ENCODE measurements around the gene CACNB3. TPM values are rescaled to one million over a fixed set of nuclear protein-coding genes. Genes with fewer than 3 reads are reported as not detected.
"Not testable (repeated sequence)": the region's sequence is repeated elsewhere in the genome, so short reads cannot be mapped to it uniquely, and the experiment has no call there.

Gene CACNB3
- total RNA-seq, 1 donor from 2014 or later = 83.1 TPM

DNA sequence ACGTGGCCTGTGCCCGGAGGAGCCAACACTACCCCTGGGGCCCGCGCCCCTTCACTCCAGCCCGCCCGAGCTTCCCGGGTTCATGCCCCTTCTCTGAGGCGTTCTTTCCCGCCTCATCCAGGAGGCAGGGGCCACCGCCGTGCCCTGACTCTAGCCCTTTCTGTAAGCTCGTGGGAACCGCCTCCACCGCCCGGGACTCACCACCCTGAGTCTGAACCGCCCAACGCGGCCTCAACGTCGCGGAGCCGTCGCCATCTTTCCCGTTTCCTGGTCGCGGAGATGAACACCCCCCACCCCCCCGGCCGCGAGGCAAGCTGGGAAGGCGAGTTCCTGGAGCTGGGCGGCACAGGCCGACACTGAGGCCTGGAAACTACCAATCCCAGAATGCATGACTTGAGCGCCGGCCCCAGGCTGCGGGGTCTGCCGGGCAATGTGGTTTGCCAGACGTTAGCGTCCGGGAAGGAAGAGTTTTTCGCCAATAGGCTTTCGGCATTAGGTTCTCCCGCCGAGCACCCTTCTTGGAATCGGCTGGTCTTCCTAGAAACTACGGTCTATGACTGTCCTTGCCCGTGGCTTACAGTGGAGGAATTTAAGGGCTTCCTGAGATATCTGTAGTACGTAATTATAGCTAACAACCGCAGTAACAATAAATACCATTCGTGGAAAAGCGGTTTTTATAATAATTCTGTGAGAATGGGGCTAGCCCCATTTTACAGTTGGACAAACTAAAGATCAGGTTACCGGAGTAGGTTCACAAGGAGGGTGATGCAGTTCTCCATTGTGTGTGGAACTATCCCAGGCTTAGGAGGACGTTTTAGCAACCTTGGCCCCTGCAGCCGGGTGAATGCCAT is 33.8 kb downstream of the CACNB3 start, which contains the start of gene DDX23:
Gene DDX23, minus strand, starts transcription at position 281 of the 851 bp plus-strand sequence. CDS start 6,381 bp downstream, outside the sequence.
- peaks cover 23% of the 10 kb centered on the region for H3K4me1 Mint-ChIP-seq (ENCODE audit: unreplicated experiment)
- peak within 1 kb of the TSS; percentile 88 for H3K27ac Mint-ChIP-seq (ENCODE audit: unreplicated experiment)
- H3K27me3 Mint-ChIP-seq (ENCODE audit: unreplicated experiment) = peaks cover 5% of the 10 kb centered on the region
- peaks cover 9% of the 10 kb centered on the region for H3K36me3 Mint-ChIP-seq (ENCODE audit: low read depth, unreplicated experiment)
- peak; percentile 89 for DNase-seq (ENCODE audit: low spot score)
- no peak for TF ChIP-seq CTCF (IDR thresholded peaks at IDR 0.05; ENCODE audit: unreplicated experiment)
- H3K4me3 Mint-ChIP-seq (ENCODE audit: unreplicated experiment) = peak within 1 kb of the TSS; percentile 97
- H3K9me3 Mint-ChIP-seq (ENCODE audit: unreplicated experiment) = no peaks in the 10 kb centered on the region

- Mint-ChIP-seq H3K4me3 (ENCODE audit: unreplicated experiment) (peak overlapping the region; percentile 97), H3K27ac (ENCODE audit: unreplicated experiment) (peak overlapping the region; percentile 88), H3K36me3 (ENCODE audit: low read depth, unreplicated experiment) (peaks cover 9% of the 10 kb centered on the region), H3K9me3 (ENCODE audit: unreplicated experiment) (no peaks in the 10 kb centered on the region), H3K4me1 (ENCODE audit: unreplicated experiment) (peaks cover 23% of the 10 kb centered on the region), H3K27me3 (ENCODE audit: unreplicated experiment) (peaks cover 3% of the 10 kb centered on the region)
- DNase-seq (ENCODE audit: low spot score) = peak; percentile 88
- TF ChIP-seq CTCF (IDR thresholded peaks at IDR 0.05; ENCODE audit: unreplicated experiment) = peak; percentile 98
Observed at GRCh38 chr12:48852734-48853688, 34.7 kb downstream of the CACNB3 start.

- H3K9me3 Mint-ChIP-seq (ENCODE audit: unreplicated experiment) = no peaks in the 10 kb centered on the region
Observed at GRCh38 chr12:48854488-48854887, 36.2 kb downstream of the CACNB3 start.

DNA sequence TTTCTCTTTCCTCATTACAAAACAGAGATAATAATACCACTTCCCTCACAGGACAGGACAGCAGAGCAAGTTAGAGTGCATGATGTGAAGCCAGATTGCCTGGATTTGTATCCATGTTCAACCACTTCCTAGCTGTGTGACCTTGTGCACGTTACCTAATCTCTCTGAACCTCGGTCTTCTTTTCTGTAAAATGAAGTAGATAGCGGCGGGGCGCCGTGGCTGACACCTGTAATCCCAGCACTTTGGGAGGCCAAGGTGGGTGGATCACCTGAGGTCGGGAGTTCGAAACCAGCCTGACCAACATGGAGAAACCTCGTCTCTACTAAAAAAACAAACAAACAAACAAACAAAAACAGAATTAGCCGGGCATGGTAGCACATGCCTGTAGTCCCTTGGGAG is 36.6 kb downstream of the CACNB3 start:
- H3K4me3 Mint-ChIP-seq (ENCODE audit: unreplicated experiment); DNase-seq (ENCODE audit: low spot score); H3K9me3 Mint-ChIP-seq (ENCODE audit: unreplicated experiment); H3K36me3 Mint-ChIP-seq (ENCODE audit: low read depth, unreplicated experiment); H3K27ac Mint-ChIP-seq (ENCODE audit: unreplicated experiment); H3K27me3 Mint-ChIP-seq (ENCODE audit: unreplicated experiment): not testable (repeated sequence)
- peaks cover 21% of the 10 kb centered on the region for H3K4me1 Mint-ChIP-seq (ENCODE audit: unreplicated experiment)

More at GRCh38 chr12:48854488-48854887, 36.2 kb downstream of the CACNB3 start:
- H3K4me1 Mint-ChIP-seq (ENCODE audit: unreplicated experiment) = peaks cover 23% of the 10 kb centered on the region
- H3K27ac Mint-ChIP-seq (ENCODE audit: unreplicated experiment) = no peak overlapping the region
- no peak for DNase-seq (ENCODE audit: low spot score)
- peaks cover 3% of the 10 kb centered on the region for H3K27me3 Mint-ChIP-seq (ENCODE audit: unreplicated experiment)
- H3K4me3 Mint-ChIP-seq (ENCODE audit: unreplicated experiment) = no peak overlapping the region
- no peak for TF ChIP-seq CTCF (IDR thresholded peaks at IDR 0.05; ENCODE audit: unreplicated experiment)
- peaks cover 9% of the 10 kb centered on the region for H3K36me3 Mint-ChIP-seq (ENCODE audit: low read depth, unreplicated experiment)

- Mint-ChIP-seq H3K36me3 (ENCODE audit: low read depth, unreplicated experiment) (no peaks in the 10 kb centered on the region), H3K9me3 (ENCODE audit: unreplicated experiment) (no peaks in the 10 kb centered on the region), H3K4me1 (ENCODE audit: unreplicated experiment) (peaks cover 12% of the 10 kb centered on the region), H3K27me3 (ENCODE audit: unreplicated experiment) (peaks cover 5% of the 10 kb centered on the region), H3K27ac (ENCODE audit: unreplicated experiment) (no peak overlapping the region), H3K4me3 (ENCODE audit: unreplicated experiment) (no peak overlapping the region)
- TF ChIP-seq CTCF (IDR thresholded peaks at IDR 0.05; ENCODE audit: unreplicated experiment) = no peak
- no peak for DNase-seq (ENCODE audit: low spot score)
Observed at GRCh38 chr12:48856379-48856778, 38.1 kb downstream of the CACNB3 start.

Data from endothelial cell (in vitro differentiated cells).